Measurements from ENCODE around the gene KCNQ5. TPM values are rescaled to one million over a fixed set of nuclear protein-coding genes. Genes with fewer than 3 reads are reported as not detected.

Gene KCNQ5
- total RNA-seq, 1 donor from 2014 or later, result 1.7 TPM

- no peak for TF ChIP-seq CTCF (conservative IDR thresholded peaks at IDR 0.05; ENCODE audit: low read depth, low read length)
- no peak overlapping the region for H3K4me3 ChIP-seq (ENCODE audit: low read depth, low read length)
- DNase-seq (ENCODE audit: low read depth), result peak; percentile 77
Observed at GRCh38 chr6:72787391-72788031, 165.6 kb downstream of the KCNQ5 start.

GRCh38 chr6:72788188-72788587, 166.3 kb downstream of the KCNQ5 start:
- no peak for TF ChIP-seq CTCF (conservative IDR thresholded peaks at IDR 0.05; ENCODE audit: low read depth, low read length)
- no peak for DNase-seq (ENCODE audit: low read depth)
- H3K4me3 ChIP-seq (ENCODE audit: low read depth, low read length), result no peak overlapping the region

GRCh38 chr6:72789145-72789544, 167.3 kb downstream of the KCNQ5 start:
- no peak for TF ChIP-seq CTCF (conservative IDR thresholded peaks at IDR 0.05; ENCODE audit: low read depth, low read length)
- no peak overlapping the region for H3K4me3 ChIP-seq (ENCODE audit: low read depth, low read length)
- DNase-seq (ENCODE audit: low read depth), result no peak

GRCh38 chr6:72792692-72793091, 170.8 kb downstream of the KCNQ5 start:
- no peak for TF ChIP-seq CTCF (conservative IDR thresholded peaks at IDR 0.05; ENCODE audit: low read depth, low read length)
- no peak overlapping the region for H3K4me3 ChIP-seq (ENCODE audit: low read depth, low read length)

DNA sequence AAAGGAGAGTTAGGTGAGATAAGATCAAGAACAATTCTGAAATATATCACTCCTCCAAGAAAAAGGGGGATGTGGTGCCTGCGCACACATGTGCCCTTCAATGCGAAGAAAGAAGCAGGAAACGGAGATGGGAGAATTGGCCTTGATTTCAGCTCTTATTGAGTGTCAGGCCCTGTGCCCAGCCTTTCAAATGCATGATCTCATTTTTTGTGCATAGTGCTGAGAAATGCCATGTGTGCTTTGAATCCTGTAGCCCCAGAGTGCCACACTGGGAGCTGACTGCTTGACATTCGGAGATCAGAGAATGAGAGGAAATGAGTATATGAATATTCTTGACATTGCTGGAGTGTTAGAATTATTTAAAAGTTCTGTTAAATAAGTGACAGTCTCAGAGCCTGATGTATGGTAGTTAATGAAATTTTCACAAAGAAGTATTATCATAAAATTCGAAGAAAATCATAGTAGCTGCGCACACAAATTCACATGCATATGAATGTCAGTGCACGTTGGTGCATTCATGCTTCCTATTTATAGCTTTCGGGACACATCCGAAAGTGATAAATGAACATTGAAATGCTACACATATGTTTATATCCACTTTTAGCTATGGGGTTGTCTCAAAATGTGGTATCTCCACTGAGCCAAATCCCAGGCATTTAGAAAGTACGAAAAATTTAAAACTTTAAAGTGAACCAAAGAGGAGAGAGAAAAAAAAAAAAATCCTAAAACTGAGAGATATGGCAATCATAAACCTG, 172.0 kb downstream of the KCNQ5 start:
- no peak for DNase-seq (ENCODE audit: low read depth)
- H3K4me3 ChIP-seq (ENCODE audit: low read depth, low read length), result no peak overlapping the region

More at GRCh38 chr6:72792692-72793091, 170.8 kb downstream of the KCNQ5 start:
- no peak for DNase-seq (ENCODE audit: low read depth)

DNA sequence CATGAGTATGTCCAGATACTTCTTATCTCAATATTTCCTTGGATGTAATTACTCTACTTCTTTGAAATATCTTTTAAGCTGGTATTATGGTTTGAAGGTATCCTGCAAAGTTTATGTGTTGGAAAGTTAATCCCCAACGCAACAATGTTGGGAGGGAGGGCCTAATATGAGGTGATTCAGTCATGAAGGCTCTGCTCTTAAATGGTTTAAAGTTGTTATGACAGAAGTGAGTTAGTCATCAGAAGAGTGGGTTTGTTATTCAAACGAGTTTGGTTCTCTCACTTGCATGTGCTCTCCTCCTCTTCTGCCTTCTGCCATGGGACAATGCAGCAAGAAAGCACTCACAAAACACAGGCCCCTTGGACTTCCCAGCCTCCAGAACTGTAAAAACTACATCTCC, 176.3 kb downstream of the KCNQ5 start:
- no peak for TF ChIP-seq CTCF (conservative IDR thresholded peaks at IDR 0.05; ENCODE audit: low read depth, low read length)

More for the DNA sequence above, 172.0 kb downstream of the KCNQ5 start:
- TF ChIP-seq CTCF (conservative IDR thresholded peaks at IDR 0.05; ENCODE audit: low read depth, low read length), result no peak

More for the DNA sequence above, 176.3 kb downstream of the KCNQ5 start:
- DNase-seq (ENCODE audit: low read depth), result no peak
- H3K4me3 ChIP-seq (ENCODE audit: low read depth, low read length), result no peak overlapping the region

All from epithelial cell of proximal tubule (primary cell).